GM19324 (cell line): ENCODE data around the gene CMSS1.
A peak's percentile ranks its signal among the peaks of the same experiment; 100 is the strongest.
"Not testable (repeated sequence)": the region's sequence is repeated elsewhere in the genome, so short reads cannot be mapped to it uniquely, and the experiment has no call there.

ENCODE experiments used
- ATAC-seq: cut with Tn5 transposase; IDR thresholded peaks from one replicate; pipeline ENCODE4 v1.9.1; 2021; ENCODE audit warnings: mild to moderate bottlenecking, moderate library complexity; ENCODE audit not compliant: unreplicated experiment, low FRiP score

CMSS1 gene

DNA sequence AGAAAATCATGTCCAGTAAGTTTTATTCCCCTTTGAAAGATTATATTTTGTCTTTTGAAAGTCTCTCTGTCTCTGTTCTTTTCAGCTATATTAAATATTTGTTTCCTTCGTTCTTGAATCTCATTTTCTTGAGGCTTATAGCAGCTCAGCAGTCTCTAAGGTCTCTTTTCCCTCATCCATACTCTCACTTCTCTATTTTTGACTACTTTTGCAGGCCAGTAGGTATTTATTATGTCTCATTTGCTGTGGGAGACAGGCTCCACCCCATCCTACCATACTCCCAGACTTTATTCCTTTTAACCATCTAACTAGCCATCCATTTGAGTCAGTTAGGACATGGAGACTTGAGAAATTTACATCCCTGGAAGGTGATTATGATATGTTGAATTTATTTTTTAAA is 225.6 kb downstream of the CMSS1 start:
- ATAC-seq, result no peak

DNA sequence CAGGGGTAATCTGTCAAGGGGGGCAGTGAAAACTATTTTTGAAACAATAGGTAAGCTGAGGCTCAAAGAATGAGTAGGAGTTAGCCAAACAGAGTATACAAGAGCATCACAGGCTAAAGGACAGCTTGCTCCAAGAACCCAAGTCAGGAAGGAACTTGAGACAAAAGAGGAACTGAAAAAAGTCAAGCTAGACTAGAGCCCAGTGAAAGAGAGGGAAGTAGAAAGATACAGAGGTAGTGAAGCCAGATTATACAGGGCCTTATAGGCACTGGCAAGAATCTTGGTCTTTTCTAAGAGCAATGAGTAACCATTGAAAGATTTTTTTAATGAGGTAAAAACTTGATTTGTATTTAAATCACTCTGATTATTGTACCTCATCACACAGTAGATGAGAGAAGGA is 226.7 kb downstream of the CMSS1 start:
- peak; percentile 83 for ATAC-seq

DNA sequence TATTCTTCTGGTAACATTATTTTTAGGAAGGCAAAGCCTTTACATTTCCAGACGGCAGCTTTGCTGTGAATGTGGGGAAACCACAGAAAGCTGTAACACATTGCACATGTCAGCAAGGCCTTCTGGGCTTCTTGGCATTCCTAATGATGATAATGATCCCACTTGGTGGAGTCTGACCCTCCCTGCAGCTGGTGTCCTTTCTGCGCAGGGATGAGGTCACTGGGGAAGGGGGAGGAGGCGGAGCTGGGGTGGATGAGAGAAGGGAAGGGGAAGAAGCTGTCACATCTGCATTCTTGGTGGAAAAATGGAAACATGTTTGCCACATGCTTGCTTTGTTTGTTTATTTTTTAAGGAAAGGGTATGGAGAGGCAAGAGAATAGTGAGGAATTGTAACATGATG is 228.0 kb downstream of the CMSS1 start:
- no peak for ATAC-seq

DNA sequence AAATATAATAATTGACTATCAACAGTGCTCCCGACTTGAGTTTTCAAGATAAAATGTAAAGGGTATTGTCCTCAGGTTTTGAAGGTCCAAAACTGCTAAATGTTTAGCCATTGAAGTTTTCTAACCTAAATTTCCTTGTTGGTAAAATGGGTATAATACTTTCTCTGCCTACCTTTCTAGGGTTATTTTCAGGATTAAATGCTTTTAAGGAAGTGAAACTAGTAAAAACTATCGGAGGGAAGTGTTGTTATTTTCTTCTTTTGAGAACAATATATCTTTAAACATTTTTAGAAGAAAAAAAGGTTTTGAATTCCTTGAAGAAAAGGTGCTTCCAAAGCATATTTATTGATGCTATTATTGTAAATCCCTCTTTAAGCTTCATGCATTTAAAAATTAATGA is 229.3 kb downstream of the CMSS1 start:
- no peak for ATAC-seq

DNA sequence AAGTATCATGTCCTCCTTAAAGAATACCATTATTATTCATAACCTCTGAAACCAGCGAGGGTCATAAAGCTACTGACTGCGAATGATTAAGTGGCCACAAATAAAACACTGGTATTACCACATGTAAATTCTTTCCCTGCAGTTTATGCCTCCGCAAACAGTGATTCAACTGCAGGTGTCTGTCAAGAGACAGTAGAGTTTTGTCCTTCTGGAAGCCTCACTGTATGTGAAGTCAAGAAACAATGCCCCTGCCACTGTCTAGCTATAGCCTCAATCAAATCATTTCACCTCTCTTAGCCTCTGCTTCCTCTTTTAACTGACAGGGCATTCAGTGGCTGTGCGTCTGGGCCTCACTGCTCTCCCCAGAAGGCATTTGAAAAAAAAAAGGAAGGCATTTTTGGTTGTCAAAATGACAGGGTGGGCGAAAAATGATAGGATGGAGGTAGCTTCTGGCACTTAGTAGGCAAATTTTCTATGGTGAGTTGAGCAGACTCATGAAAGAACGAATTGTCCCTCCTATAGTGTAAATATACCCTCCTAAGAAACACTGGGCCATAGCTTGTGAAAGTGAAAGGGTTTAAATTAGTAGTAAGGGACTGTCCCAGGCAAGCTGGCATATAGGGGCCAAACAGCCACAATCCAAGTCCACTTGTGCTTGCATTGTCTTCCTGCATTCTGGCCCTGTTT is 229.9 kb downstream of the CMSS1 start:
- ATAC-seq, result peak; percentile 86

DNA sequence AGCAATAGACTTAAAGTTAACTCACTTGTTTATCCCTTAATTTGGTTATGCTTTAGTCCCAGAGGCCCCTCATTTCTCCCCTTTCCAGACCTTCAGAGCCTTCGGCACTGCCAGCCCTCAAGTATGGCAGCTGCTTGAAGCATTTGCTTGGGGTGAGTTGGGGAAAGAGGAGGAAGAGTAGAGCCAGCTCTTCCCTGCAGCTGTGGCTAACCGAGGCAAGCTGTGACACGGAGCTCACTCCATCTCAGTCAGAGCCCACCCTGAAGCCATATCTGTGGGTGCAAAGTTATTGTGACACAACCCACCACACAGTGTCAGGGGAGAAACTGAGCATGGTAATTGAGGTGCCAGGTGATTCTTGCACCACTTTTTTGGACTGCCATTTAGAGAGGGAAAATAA is 230.6 kb downstream of the CMSS1 start:
- ATAC-seq, result peak; percentile 3

DNA sequence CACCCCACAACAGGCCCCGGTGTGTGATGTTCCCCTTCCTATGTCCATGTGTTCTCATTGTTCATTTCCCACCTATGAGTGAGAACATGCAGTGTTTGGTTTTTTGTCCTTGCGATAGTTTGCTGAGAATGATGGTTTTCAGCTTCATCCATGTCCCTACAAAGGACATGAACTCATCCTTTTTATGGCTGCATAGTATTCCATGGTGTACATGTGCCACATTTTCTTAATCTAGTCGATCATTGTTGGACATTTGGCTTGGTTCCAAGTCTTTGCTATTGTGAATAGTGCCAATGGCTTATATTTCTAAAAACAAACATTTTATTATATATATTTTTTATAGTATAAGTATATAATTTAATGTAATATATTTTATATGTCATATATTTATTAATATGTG is 233.9 kb downstream of the CMSS1 start:
- ATAC-seq, result not testable (repeated sequence)

DNA sequence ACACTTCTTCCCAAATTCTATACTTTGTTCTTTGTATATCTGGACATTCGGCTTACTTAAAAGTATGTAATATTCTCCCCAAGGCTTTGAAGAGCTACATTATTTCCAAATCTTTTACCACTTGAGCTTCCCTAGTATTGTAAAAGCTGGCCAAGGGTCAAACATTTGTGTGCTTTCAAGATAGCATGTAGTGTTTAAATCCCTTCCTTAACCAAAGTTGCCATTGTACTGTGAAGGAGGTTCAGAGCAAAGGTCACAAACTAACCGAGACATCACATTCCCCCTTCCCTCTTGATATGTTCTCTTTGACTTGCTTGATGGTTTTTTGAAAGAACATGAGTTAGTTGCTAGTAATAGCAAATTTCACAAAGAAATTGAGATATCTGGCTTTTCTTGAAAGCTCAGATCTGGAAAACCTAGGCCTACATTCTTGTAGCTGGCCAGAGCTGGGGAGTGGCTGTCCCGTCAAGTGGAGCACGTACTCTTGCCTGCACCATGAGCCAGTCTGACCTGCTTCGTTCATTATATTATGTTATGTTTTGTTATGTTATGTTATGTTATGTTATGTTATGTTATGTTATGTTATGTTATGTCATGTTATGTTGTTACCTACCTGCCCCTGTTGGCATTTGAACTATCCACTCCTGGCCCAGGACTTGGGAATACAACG is 236.4 kb downstream of the CMSS1 start:
- ATAC-seq, result no peak

DNA sequence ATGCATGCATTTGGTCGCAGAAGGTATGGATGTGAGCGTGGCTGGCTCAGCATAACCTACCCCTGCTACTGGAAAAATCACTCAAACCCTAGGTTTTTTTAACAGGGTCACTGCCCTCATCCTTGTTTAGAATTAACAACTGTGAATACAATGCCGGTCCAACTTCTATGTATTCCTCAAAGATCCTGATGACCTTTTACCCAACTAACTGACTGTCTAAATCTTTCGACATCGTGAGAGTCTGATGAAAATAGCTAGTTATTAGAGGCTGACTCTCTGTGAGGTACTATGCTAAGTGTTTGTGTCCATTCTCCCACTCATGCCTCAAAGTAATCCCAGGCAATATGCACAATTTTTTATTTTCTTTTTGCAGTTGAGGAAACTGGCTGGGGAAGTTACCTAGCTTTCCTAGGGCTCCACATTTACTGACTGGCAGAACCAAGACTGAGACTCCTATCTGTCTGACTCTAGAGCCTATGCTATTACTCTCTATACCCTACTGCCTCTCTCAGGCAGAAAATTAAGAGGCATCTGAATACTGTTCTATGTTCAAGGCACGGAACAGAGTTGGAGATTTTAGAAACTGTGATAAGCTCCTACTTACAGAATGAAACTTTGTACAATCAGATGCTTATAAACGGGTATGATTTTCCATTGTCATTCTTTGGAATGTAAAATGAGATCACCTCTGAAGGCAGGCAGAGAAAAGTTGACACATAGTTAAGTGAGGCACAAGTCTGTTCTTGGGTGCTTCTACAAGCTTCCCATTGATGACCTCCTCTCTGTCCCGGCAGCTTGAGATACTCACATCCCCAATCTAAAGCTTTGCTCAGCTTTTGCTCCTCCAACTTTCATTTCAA is 240.3 kb downstream of the CMSS1 start:
- ATAC-seq, result no peak

DNA sequence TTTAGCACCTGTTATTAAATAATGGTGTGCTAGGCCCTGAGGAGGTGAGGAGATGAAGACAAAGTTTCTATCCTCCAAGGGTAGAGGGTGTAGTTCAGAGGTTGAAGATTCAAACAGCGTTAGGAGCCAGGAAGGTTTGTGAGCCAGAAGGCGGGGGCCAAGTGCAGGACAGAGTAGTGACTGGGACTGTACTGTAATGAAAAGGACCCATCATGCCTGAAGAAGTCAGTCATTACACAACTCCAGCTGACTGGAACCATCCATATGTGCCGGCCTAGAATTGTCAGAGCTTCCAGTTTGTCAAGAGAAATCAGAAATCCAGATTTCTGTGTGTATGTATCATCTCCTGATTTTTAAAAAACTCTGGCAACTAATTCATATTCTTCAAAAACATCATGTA is 241.8 kb downstream of the CMSS1 start:
- no peak for ATAC-seq

DNA sequence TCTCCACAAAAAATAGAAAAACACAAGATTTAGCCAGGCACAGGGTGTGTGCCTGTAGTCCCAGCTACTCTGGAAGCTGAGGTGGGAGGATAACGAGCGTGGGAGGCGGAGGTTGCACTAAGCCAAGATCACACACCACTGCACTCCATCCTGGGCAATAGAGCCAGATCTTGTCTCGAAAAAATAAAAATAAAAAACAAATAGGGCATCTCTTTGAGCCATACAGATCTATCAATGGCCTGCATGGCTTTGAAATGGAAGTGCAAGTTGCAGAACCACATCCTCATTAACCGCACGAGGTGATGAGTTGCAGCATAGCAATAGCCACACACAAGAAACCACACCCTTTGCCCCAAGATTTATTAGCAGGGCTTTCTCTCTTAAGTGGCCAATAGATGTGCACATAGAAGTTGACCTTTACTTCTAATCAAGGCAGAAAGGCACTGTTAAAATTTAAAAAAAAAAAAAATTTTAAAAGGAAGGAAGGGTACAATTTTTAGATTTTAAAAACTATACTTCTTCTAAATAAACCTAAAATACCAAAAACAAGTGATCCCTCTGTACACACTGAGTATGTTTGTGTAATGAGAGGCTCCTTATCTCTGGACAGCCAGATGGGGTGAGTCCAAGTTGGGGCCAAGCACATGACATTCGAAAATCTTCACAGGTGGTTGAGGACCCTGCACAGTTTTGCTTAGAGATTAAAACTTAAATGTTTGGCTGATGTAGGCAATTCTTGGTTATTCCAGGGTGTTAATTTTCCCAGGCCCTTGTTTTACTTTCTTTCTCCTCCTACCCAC is 243.2 kb downstream of the CMSS1 start:
- ATAC-seq, result no peak

DNA sequence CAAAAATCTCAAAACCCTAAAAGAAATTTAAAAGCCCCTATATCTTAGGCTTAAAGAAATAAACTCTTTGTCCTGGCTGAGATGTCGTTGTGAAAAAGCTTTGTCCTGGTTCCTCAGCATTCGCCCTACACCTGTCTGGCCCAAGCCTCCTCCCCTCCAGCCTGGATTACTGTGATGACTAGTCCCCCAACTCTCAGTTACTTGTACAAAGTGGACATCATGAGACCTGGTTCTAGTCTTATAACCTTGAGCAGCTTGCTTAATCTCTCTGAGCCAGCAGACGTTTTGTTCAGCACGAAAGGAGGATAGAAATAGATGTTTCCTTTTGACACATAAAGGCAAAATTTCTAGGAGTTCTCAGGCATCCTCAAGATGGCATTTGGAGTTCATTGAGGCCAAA is 245.0 kb downstream of the CMSS1 start:
- ATAC-seq, result no peak

DNA sequence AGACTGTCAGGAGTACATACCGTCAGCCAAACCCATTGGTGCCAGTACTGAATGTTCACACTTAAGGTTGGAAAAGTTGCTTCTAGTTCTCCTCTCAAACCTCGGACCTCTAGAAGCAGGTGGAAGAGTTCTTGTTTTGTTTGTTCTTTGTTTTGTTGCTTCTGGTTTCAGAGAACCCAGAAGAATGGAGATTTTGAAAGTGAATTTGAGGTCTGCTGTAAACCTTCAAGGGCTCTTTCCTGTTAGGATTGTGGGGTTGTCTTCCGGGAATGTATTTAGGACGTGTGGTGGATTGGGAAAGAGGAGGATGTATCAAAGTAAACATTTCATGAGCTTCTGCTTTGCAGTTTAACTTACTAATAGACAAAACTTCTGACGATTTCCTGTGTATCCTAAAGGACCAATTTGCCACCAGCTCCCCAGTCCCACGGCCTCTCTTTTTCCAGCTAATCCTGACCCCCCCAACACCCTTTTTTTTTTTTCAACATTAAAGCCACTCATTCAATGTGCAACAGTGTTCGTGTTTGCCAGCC is 246.3 kb downstream of the CMSS1 start:
- ATAC-seq, result no peak

DNA sequence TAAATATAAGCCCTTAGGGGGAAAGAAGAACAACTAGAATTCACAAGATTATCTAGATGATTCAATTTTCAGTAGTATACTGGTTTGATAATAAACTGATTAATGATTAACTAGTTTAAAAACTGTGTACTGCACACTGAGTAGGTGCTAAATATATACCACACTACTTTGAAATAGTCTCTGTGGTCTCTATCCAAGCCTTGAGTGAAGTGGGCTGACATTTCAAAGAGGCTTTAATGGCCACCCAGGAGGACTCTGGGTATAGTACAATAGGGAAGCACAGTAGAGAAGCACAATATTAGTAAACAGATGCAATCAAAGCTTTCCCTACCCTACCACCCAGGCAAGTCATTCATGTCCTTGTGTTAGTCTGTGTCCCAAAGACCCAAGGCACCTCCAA is 249.9 kb downstream of the CMSS1 start:
- no peak for ATAC-seq

DNA sequence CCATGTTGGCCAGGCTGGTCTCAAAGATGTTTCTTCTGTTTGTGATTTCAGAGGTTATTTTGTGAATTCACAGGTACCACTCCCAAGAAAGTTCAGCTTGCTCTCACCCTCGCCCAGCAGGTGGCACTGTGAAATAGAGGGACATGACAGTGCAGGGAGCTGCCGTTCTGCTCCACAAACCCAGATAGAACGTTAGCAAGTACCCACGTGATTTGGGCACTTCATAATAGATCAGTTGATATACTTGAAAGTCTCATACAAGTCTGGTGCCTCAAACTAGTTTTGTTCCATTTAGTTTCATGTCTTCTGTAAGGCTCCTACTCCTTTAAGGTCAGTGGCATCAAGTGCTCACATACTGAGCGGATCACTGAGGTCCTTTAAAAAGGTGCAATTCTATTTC is 251.2 kb downstream of the CMSS1 start:
- ATAC-seq, result peak; percentile 58

DNA sequence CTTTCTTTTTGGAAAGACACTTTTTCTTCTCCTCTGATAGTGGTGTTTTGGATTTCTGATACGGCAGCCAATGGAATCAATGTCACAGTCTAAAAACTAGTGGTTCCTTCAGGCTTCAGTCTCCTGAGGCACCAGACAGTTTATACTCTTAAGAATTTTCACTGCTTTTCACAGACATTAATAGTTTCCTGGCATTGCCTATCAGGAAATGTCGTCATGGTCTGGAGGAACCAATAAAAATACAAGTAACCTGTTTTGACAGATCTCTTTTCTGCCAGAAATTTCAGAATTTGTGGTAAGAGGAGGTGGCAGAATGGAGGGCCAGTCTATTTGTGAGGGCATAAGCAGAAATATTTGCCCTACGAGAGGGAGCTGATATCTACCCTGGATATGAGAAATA is 251.8 kb downstream of the CMSS1 start:
- ATAC-seq, result no peak

DNA sequence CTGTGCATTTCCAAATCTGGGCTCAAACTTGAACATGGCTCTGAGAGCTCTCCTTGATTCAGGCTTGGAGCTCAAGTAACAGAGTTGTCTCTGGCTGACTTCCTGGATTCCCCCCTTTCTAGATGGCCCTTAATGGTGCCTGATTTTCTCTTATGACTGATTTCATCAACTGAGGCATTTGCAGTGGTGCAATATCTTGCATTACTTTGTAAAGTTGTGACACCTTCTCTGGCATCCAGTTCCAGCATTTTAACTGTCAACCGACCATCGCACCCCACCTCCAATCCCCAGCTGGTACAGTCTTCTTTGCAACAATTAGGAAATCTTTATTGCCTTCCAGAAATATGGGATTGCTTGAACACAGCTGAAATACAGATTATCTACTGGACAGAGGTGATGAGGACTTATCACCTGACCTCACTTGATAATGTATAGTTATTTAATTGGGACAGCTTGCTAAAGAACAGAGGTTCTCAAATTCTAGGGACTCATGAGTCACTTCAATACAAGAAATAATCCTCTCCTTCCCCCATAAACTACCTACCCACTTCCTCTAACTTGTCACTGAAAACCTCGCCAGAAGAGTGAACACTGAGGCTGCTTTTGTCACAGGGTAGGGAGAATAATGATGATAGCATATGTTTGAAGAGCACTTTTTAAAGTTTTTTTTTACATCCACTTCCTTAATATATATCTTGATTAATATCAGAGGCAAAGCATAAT is 254.8 kb downstream of the CMSS1 start:
- ATAC-seq, result no peak

DNA sequence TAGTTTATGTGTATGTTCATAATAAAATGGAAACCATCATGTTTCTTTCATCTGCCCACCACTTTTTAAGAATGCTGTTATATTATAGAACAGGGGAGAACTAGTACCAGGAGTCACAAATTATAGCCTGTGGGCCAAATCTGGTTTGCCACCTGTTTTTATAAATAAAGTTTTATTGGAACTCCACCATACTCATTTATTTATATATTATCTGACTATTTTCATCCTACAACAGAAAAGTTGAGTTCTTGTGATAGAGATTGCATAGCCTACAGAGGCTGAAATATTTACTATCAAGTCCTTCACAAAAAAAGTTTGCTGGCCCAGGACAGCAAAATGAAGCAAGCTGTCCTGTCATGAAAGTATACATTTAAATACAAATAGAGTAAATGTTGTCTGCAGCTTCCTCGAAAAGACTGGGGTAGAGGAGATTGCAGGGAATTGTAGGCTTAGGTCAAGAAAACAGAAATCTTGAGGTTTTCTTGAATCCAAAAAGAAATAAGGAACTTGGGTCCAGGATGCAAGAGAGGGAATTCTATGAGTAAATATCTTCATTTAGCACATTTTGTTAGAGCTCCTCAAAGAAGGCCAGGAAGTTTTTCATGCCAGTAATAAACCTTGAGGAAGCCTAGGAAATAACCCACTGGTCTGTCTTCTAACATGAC is 255.5 kb downstream of the CMSS1 start:
- no peak for ATAC-seq

DNA sequence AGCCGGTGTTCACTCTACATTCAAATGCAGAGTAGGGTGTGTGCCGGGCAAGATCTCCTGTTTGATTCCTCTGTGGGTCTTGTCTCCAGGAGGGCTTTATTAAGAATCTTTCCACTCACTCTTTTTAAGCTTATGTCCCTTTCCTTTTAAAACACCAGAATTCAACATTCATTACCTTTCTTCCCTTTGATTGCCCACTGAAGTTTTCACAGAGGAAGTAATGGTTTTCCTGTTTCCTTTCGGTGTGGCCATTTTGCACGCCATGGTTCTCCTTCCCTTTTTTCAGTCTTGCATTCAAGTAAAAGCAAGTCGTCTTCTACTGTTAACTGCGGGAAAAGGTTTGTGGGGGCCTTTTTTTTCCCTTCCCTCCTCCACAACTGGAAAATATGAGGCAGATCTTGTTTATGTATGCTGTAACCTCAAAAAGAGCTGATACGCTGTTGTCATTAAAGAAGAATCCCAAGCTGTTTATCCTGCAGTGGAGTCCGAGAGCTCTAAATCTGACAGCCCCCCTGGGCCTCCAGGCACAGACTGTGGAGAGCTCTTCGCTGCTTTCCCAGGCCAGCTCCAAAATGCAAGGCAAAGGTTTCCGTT is 256.1 kb downstream of the CMSS1 start:
- ATAC-seq, result no peak
